ENCODE data around the gene CHN2.

CHN2 gene

DNA sequence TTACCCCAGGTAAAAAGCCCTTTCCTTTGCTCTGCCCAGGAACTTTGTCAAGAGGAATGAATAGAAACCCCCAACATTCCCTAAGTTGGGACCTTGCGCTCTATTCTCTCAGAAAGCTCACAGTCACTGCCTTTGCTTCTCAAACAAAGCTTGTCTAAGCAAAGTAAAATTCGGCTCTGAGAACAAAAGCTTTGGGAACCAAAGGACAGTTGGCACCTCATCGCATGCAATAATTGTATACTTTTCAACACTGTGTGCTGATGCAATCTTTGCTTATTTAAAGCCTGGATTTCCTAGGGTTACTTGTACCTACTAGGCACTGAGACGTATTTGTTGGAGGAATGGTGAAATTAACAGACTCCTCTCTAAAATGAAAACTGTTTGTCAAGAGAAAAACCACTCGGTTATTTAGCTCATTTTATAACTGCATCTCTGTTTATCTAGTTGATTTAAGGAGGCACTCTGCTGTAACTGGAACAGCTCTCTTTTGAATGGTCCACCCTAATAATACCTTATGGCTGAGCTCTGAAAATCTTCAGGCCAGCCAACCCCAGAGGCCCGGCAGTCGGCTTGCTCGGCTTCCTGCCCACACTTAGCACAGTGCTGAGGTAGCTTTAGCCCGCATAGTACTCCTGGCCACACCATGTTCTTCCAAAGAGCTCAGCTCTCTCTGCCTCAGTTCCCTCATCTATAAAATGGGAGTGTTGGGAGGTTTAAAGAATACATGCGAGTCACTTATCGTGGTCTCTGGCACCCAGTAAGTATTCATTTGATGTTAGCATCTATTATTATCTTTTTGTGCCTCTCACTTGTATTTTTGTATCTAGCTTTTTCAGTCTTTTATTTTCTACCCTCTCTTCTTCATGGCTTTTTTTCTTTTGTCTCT, 288.9 kb downstream of the CHN2 start:
- TF ChIP-seq, protein P1, sequence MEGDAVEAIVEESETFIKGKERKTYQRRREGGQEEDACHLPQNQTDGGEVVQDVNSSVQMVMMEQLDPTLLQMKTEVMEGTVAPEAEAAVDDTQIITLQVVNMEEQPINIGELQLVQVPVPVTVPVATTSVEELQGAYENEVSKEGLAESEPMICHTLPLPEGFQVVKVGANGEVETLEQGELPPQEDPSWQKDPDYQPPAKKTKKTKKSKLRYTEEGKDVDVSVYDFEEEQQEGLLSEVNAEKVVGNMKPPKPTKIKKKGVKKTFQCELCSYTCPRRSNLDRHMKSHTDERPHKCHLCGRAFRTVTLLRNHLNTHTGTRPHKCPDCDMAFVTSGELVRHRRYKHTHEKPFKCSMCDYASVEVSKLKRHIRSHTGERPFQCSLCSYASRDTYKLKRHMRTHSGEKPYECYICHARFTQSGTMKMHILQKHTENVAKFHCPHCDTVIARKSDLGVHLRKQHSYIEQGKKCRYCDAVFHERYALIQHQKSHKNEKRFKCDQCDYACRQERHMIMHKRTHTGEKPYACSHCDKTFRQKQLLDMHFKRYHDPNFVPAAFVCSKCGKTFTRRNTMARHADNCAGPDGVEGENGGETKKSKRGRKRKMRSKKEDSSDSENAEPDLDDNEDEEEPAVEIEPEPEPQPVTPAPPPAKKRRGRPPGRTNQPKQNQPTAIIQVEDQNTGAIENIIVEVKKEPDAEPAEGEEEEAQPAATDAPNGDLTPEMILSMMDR (IDR thresholded peaks at IDR 0.05; ENCODE audit: low read depth, low read length): no peak
- no peaks in the 10 kb centered on the region for H3K9me3 ChIP-seq

DNA sequence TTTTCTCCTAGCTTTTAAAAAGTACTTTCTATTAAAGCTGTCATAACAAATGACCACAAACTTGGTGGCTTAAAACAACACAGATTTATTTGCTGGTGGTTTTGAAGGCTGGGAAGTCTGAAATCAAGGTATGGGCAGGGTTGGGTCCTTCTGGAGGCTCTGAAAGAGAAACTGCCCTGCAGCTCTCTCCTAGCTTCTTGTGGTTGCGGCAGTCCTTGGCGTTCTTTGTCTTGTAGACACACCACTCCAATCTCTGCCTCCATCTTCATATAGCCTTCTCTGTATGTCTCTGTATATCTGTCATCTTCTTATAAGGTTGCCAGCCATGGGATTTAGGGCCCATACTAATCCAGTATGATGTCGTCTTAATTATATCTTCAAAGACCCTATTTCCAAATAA, 289.7 kb downstream of the CHN2 start:
- no peaks in the 10 kb centered on the region for H3K36me3 ChIP-seq
- no peaks in the 10 kb centered on the region for H3K9me3 ChIP-seq
- no peak for DNase-seq
- no peaks in the 10 kb centered on the region for H3K27me3 ChIP-seq
- no peak overlapping the region for H3K4me3 ChIP-seq (ENCODE audit: low read depth, low read length)
- TF ChIP-seq, protein P1 (IDR thresholded peaks at IDR 0.05; ENCODE audit: low read depth, low read length): no peak
- H3K4me1 ChIP-seq: no peaks in the 10 kb centered on the region

More for the DNA sequence above, 288.9 kb downstream of the CHN2 start:
- H3K4me3 ChIP-seq (ENCODE audit: low read depth, low read length): no peak overlapping the region
- no peaks in the 10 kb centered on the region for H3K36me3 ChIP-seq
- H3K4me1 ChIP-seq: no peaks in the 10 kb centered on the region
- no peak for DNase-seq
- no peaks in the 10 kb centered on the region for H3K27me3 ChIP-seq

DNA sequence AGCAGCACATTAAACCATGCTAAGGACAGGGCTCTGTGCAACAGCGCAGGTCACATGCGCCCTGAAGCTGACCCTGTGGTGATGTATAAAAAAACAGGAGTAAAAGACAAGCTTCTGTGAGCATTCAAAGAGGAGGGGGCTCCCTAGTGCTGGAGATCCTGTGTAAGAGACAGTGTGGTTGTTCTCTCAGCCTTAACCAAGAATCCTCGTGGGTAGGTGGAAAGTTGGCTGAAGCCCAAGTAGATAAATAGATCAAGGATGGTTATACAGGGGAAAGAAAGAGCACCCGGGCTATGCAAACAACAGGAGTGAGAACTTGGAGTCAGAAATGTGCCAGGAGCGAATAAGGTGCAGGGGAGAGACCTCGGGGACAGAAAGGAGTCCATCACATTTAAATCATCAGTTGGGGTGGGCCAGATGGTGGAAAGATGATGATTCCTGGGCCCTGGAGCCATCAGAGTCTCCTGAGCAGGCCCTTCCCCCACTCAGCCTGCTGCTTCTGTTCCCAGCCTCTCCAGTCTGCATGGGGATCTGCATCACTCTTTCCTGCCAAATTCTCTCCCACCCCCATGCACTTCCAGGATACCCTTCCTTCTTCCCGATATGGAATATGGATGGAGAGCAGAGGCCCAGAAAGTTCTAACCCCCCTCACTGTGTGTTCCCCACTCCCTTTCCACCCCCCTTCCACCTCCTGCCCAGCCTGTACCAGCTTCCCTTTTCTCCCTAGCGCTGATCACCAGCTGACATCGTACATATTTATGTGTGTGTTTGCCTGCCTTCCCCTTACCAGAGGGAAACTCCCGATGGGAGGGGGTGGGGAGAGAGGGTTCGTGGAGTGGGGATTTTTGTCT, 291.0 kb downstream of the CHN2 start:
- Histone ChIP-seq H3K4me3 (ENCODE audit: low read depth, low read length) (no peak overlapping the region), H3K36me3 (no peaks in the 10 kb centered on the region), H3K27me3 (no peaks in the 10 kb centered on the region), H3K9me3 (no peaks in the 10 kb centered on the region), H3K4me1 (no peaks in the 10 kb centered on the region)
- DNase-seq: no peak
- TF ChIP-seq, protein P1 (IDR thresholded peaks at IDR 0.05; ENCODE audit: low read depth, low read length): no peak

DNA sequence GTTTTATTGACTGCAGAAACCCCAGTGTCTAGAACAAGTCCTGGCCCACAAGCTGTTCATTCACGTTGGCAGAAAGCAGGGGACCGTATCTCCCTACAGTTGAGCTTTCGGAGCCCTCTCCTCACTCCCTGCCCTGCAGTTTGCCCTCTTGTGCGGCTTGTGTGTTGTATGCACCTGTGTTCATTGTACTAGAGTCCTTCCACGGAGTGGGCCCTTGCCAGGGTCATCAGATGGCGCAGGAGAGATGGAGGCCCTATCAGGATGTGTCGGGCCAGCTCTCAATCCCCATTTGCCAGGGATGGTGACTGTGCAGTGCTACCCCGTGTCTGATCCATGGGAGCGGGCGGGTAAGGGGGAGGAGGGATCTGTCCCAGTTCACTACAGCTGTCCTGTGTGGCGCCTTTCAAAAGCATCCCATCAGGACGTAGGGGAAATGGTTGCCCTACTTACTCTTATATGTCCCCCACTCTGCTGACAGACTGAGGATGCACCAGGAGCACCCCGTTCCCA, 291.7 kb downstream of the CHN2 start:
- Histone ChIP-seq H3K4me1 (no peaks in the 10 kb centered on the region), H3K4me3 (ENCODE audit: low read depth, low read length) (no peak overlapping the region), H3K27me3 (no peaks in the 10 kb centered on the region), H3K36me3 (no peaks in the 10 kb centered on the region), H3K9me3 (no peaks in the 10 kb centered on the region)
- TF ChIP-seq, protein P1 (IDR thresholded peaks at IDR 0.05; ENCODE audit: low read depth, low read length): no peak
- DNase-seq: no peak

DNA sequence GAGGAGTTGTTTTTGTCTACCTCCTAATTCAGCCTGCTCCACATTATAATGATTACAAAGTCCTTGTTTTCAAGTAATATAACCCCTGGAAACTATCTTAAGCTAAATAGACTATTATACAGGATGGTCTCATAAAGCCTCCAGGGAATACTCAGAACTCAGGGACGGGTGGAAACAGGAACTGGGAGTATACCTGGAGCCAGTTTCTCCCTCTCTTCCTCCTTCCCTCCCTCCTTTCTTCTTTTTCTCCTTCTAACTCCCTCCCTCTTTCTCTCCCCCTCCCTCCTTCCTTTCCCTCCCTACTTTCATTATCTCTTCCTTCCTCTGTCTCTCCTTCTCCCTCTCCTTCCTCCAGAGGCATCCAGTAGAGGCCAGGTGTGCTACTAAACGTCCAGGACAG, 292.8 kb downstream of the CHN2 start:
- Histone ChIP-seq H3K4me1 (no peaks in the 10 kb centered on the region), H3K4me3 (ENCODE audit: low read depth, low read length) (no peak overlapping the region), H3K27me3 (no peaks in the 10 kb centered on the region; the same call in 1 of the 2 replicates), H3K36me3 (no peaks in the 10 kb centered on the region), H3K9me3 (no peaks in the 10 kb centered on the region)
- TF ChIP-seq, protein P1 (IDR thresholded peaks at IDR 0.05; ENCODE audit: low read depth, low read length): no peak
- no peak for DNase-seq
